ENCODE measurements around the gene ATPAF1.

The ATPAF1 gene

GRCh38 chr1:46617108-46617800 is 50.9 kb downstream of the ATPAF1 start:
- Histone ChIP-seq H3K9me3 (ENCODE audit: control extremely low read depth in 1 of 5, control insufficient read depth in 4 of 5, insufficient read depth in 2 of 5, low read depth in 1 of 5, low read length in 4 of 5) (no peaks in the 10 kb centered on the region), H3K4me3 (ENCODE audit: control insufficient read depth in 1 of 7, extremely low read depth in 1 of 7, insufficient read depth in 4 of 7, low read depth in 2 of 7, low read length in 6 of 7) (peak overlapping the region; percentile 73 to 99 (median 83)), H3K36me3 (ENCODE audit: control insufficient read depth in 4 of 4, insufficient read depth in 4 of 4, low read length in 3 of 4) (peaks cover 0 to 6% (median 0%) of the 10 kb centered on the region in 4 experiments), H3K4me1 (ENCODE audit: control extremely low read depth in 1 of 4, control insufficient read depth in 4 of 4, insufficient read depth in 4 of 4, low read length in 3 of 4) (peaks cover 3 to 45% (median 37%) of the 10 kb centered on the region in 4 experiments), H3K27ac (ENCODE audit: insufficient read depth in 1 of 2, low read depth in 1 of 2, low read length in 2 of 2, poor library complexity in 1 of 2, severe bottlenecking in 2 of 2) (peak overlapping the region in 1 of 2 experiments; percentile 76), H3K27me3 (replicated peaks in 2 of 5; ENCODE audit: control insufficient read depth in 4 of 5, insufficient read depth in 5 of 5, low read length in 4 of 5) (peaks cover 0 to 1% (median 0%) of the 10 kb centered on the region in 5 experiments)
- DNase-seq, result no peak
- WGBS (ENCODE audit: insufficient coverage), result 90% methylated on average over 2 of the region's 10 CpGs
- ChIA-PET POLR2A (no interaction called here), CTCF (interaction anchor here (1.1 to 3.3 kb wide), 5 partner anchors 10 to 85 kb away, joined by 3 to 15 read pairs (median 5); partner anchors contain the start of gene MKNK1)

- no peaks in the 10 kb centered on the region for H3K9me3 ChIP-seq (ENCODE audit: control extremely low read depth in 1 of 5, control insufficient read depth in 4 of 5, insufficient read depth in 2 of 5, low read depth in 1 of 5, low read length in 4 of 5)
- ChIA-PET POLR2A (no interaction called here), CTCF (interaction anchor here (1.1 to 3.3 kb wide), 4 partner anchors 9 to 86 kb away, joined by 3 to 15 read pairs (median 8); partner anchors contain the start of gene MKNK1)
- H3K4me3 ChIP-seq (ENCODE audit: control insufficient read depth in 1 of 7, extremely low read depth in 1 of 7, insufficient read depth in 4 of 7, low read depth in 2 of 7, low read length in 6 of 7), result peak within 1 kb of the TSS; percentile 73 to 99 (median 83)
- peaks cover 3 to 53% (median 41%) of the 10 kb centered on the region in 4 experiments for H3K4me1 ChIP-seq (ENCODE audit: control extremely low read depth in 1 of 4, control insufficient read depth in 4 of 4, insufficient read depth in 4 of 4, low read length in 3 of 4)
- WGBS (ENCODE audit: insufficient coverage), result under 1% methylated on average over 37 of the region's 62 CpGs
- peaks cover 0 to 10% (median 0%) of the 10 kb centered on the region in 4 experiments for H3K36me3 ChIP-seq (ENCODE audit: control insufficient read depth in 4 of 4, insufficient read depth in 4 of 4, low read length in 3 of 4)
- H3K27me3 ChIP-seq (replicated peaks in 2 of 5; ENCODE audit: control insufficient read depth in 4 of 5, insufficient read depth in 5 of 5, low read length in 4 of 5), result peaks cover 0 to 1% (median 0%) of the 10 kb centered on the region in 5 experiments
- DNase-seq, result peak; percentile 21 to 52 (median 39)
- H3K27ac ChIP-seq (ENCODE audit: insufficient read depth in 1 of 2, low read depth in 1 of 2, low read length in 2 of 2, poor library complexity in 1 of 2, severe bottlenecking in 2 of 2), result peak within 1 kb of the TSS in 1 of 2 experiments; percentile 76
Measured at GRCh38 chr1:46616277-46617107, 51.7 kb downstream of the ATPAF1 start, which contains the start of gene MOB3C. Gene MOB3C, minus strand, starts transcription at chr1:46616811. Its CDS starts 3,490 bp downstream, at chr1:46613321.

- H3K4me3 ChIP-seq (ENCODE audit: control insufficient read depth in 1 of 7, extremely low read depth in 1 of 7, insufficient read depth in 4 of 7, low read depth in 2 of 7, low read length in 6 of 7), result peak overlapping the region in 6 of 7 experiments; percentile 73 to 99 (median 85)
- peaks cover 3 to 58% (median 42%) of the 10 kb centered on the region in 4 experiments for H3K4me1 ChIP-seq (ENCODE audit: control extremely low read depth in 1 of 4, control insufficient read depth in 4 of 4, insufficient read depth in 4 of 4, low read length in 3 of 4)
- DNase-seq, result no peak
- 89% methylated on average over 2 of the region's 3 CpGs for WGBS (ENCODE audit: insufficient coverage)
- ChIA-PET CTCF (interaction anchor here (1.1 to 3.3 kb wide), 4 partner anchors 7 to 85 kb away, joined by 3 to 15 read pairs (median 12); partner anchors contain the start of gene MKNK1), POLR2A (no interaction called here)
- H3K9me3 ChIP-seq (ENCODE audit: control extremely low read depth in 1 of 5, control insufficient read depth in 4 of 5, insufficient read depth in 2 of 5, low read depth in 1 of 5, low read length in 4 of 5), result no peaks in the 10 kb centered on the region
- H3K27ac ChIP-seq (ENCODE audit: insufficient read depth in 1 of 2, low read depth in 1 of 2, low read length in 2 of 2, poor library complexity in 1 of 2, severe bottlenecking in 2 of 2), result peak overlapping the region in 1 of 2 experiments; percentile 76
- peaks cover 0 to 11% (median 0%) of the 10 kb centered on the region in 4 experiments for H3K36me3 ChIP-seq (ENCODE audit: control insufficient read depth in 4 of 4, insufficient read depth in 4 of 4, low read length in 3 of 4)
- H3K27me3 ChIP-seq (replicated peaks in 2 of 5; ENCODE audit: control insufficient read depth in 4 of 5, insufficient read depth in 5 of 5, low read length in 4 of 5), result peaks cover 0 to 1% (median 0%) of the 10 kb centered on the region in 5 experiments
Measured at GRCh38 chr1:46615735-46616134, 52.4 kb downstream of the ATPAF1 start.

GRCh38 chr1:46615088-46615487 is 53.1 kb downstream of the ATPAF1 start:
- no peak overlapping the region for H3K27ac ChIP-seq (ENCODE audit: insufficient read depth in 1 of 2, low read depth in 1 of 2, low read length in 2 of 2, poor library complexity in 1 of 2, severe bottlenecking in 2 of 2)
- H3K36me3 ChIP-seq (ENCODE audit: control insufficient read depth in 4 of 4, insufficient read depth in 4 of 4, low read length in 3 of 4), result peaks cover 0 to 11% (median 0%) of the 10 kb centered on the region in 4 experiments
- WGBS (ENCODE audit: insufficient coverage), result 90% methylated on average over 2 of the region's 2 CpGs
- DNase-seq, result no peak
- H3K9me3 ChIP-seq (ENCODE audit: control extremely low read depth in 1 of 5, control insufficient read depth in 4 of 5, insufficient read depth in 2 of 5, low read depth in 1 of 5, low read length in 4 of 5), result no peaks in the 10 kb centered on the region
- H3K4me1 ChIP-seq (ENCODE audit: control extremely low read depth in 1 of 4, control insufficient read depth in 4 of 4, insufficient read depth in 4 of 4, low read length in 3 of 4), result peaks cover 3 to 58% (median 42%) of the 10 kb centered on the region in 4 experiments
- peaks cover 0 to 1% (median 0%) of the 10 kb centered on the region in 5 experiments for H3K27me3 ChIP-seq (replicated peaks in 2 of 5; ENCODE audit: control insufficient read depth in 4 of 5, insufficient read depth in 5 of 5, low read length in 4 of 5)
- POLR2A ChIA-PET, result no interaction called here
- CTCF ChIA-PET, result interaction anchor here (1.1 to 3.3 kb wide), 3 partner anchors 8 to 85 kb away, joined by 3 to 15 read pairs (median 13); partner anchors contain the start of gene MKNK1
- peak overlapping the region in 3 of 7 experiments; percentile 82 to 99 (median 97) for H3K4me3 ChIP-seq (ENCODE audit: control insufficient read depth in 1 of 7, extremely low read depth in 1 of 7, insufficient read depth in 4 of 7, low read depth in 2 of 7, low read length in 6 of 7)

GRCh38 chr1:46614604-46614984 is 53.6 kb downstream of the ATPAF1 start:
- Histone ChIP-seq H3K4me1 (ENCODE audit: control extremely low read depth in 1 of 4, control insufficient read depth in 4 of 4, insufficient read depth in 4 of 4, low read length in 3 of 4) (peaks cover 3 to 58% (median 42%) of the 10 kb centered on the region in 4 experiments), H3K36me3 (ENCODE audit: control insufficient read depth in 4 of 4, insufficient read depth in 4 of 4, low read length in 3 of 4) (peaks cover 0 to 16% (median 2%) of the 10 kb centered on the region in 4 experiments), H3K9me3 (ENCODE audit: control extremely low read depth in 1 of 5, control insufficient read depth in 4 of 5, insufficient read depth in 2 of 5, low read depth in 1 of 5, low read length in 4 of 5) (no peaks in the 10 kb centered on the region), H3K27me3 (replicated peaks in 2 of 5; ENCODE audit: control insufficient read depth in 4 of 5, insufficient read depth in 5 of 5, low read length in 4 of 5) (peaks cover 0 to 1% (median 0%) of the 10 kb centered on the region in 5 experiments), H3K27ac (ENCODE audit: insufficient read depth in 1 of 2, low read depth in 1 of 2, low read length in 2 of 2, poor library complexity in 1 of 2, severe bottlenecking in 2 of 2) (no peak overlapping the region), H3K4me3 (ENCODE audit: control insufficient read depth in 1 of 7, extremely low read depth in 1 of 7, insufficient read depth in 4 of 7, low read depth in 2 of 7, low read length in 6 of 7) (no peak overlapping the region)
- no peak for DNase-seq
- ChIA-PET POLR2A (interaction anchor here (1.7 kb wide), 1 partner anchor 10 kb away, joined by 6 read pairs; the partner anchor contains the start of gene MKNK1), CTCF (interaction anchor here (1.5 to 3.0 kb wide), 3 partner anchors 8 to 14 kb away, joined by 4 to 13 read pairs (median 7); partner anchors contain the start of gene MKNK1)
- WGBS (ENCODE audit: insufficient coverage), result 95% methylated on average over 2 of the region's 2 CpGs

GRCh38 chr1:46613661-46614603 is 54.2 kb downstream of the ATPAF1 start:
- 12% methylated on average over 9 of the region's 16 CpGs for WGBS (ENCODE audit: insufficient coverage)
- no peaks in the 10 kb centered on the region for H3K27me3 ChIP-seq (replicated peaks in 2 of 5; ENCODE audit: control insufficient read depth in 4 of 5, insufficient read depth in 5 of 5, low read length in 4 of 5)
- POLR2A ChIA-PET, result interaction anchor here (1.0 to 1.7 kb wide), 2 partner anchors 9 to 19 kb away, joined by 3 to 6 read pairs; partner anchors contain the start of gene MKNK1
- H3K36me3 ChIP-seq (ENCODE audit: control insufficient read depth in 4 of 4, insufficient read depth in 4 of 4, low read length in 3 of 4), result peaks cover 1 to 22% (median 8%) of the 10 kb centered on the region in 4 experiments
- no peaks in the 10 kb centered on the region for H3K9me3 ChIP-seq (ENCODE audit: control extremely low read depth in 1 of 5, control insufficient read depth in 4 of 5, insufficient read depth in 2 of 5, low read depth in 1 of 5, low read length in 4 of 5)
- peak overlapping the region in 4 of 7 experiments; percentile 3 to 42 (median 14) for H3K4me3 ChIP-seq (ENCODE audit: control insufficient read depth in 1 of 7, extremely low read depth in 1 of 7, insufficient read depth in 4 of 7, low read depth in 2 of 7, low read length in 6 of 7)
- H3K27ac ChIP-seq (ENCODE audit: insufficient read depth in 1 of 2, low read depth in 1 of 2, low read length in 2 of 2, poor library complexity in 1 of 2, severe bottlenecking in 2 of 2), result no peak overlapping the region
- peak; percentile 54 to 82 (median 72) for DNase-seq
- CTCF ChIA-PET, result interaction anchor here (0.9 to 3.0 kb wide), 4 partner anchors 9 to 81 kb away, joined by 3 to 13 read pairs (median 6); partner anchors contain the start of gene MKNK1
- peaks cover 3 to 53% (median 42%) of the 10 kb centered on the region in 4 experiments for H3K4me1 ChIP-seq (ENCODE audit: control extremely low read depth in 1 of 4, control insufficient read depth in 4 of 4, insufficient read depth in 4 of 4, low read length in 3 of 4)
